WTC11 (cell line): ENCODE measurements around the gene ACTL7A. TPM values are rescaled to one million over a fixed set of nuclear protein-coding genes. Genes with fewer than 3 reads are reported as not detected.

Source experiments
- ATAC-seq: fragments of 200-7000 bp; cut with Tn5 transposase; 2 replicates; pipeline ENCODE4 v1.10.0; 2021; ENCODE audit warnings: mild to moderate bottlenecking, moderate library complexity
- CTCF ChIA-PET: fragments of 300-600 bp; sonication (Branson Sonifier 250); formaldehyde crosslinking; loops from one replicate; lab custom pipeline; 2021; ENCODE audit warnings: antibody characterized with exemption; lab: Charles Lee
- POLR2A ChIA-PET: fragments of 350-600 bp; sonication (Branson Sonifier 250); formaldehyde crosslinking; loops from one replicate; lab custom pipeline; 2021; ENCODE audit warnings: antibody characterized with exemption; lab: Charles Lee
- DNase-seq: peaks from one replicate; pipeline ENCODE4 v3.0.0; 2021; ENCODE audit warnings: low spot score
- H3K27ac Mint-ChIP-seq: 2 replicates; pipeline ENCODE4 v1.8.0; 2021; ENCODE audit warnings: mixed read lengths
- H3K27me3 Mint-ChIP-seq: 2 replicates; pipeline ENCODE4 v1.8.0; 2021; ENCODE audit warnings: low read depth, mild to moderate bottlenecking, moderate library complexity, mixed read lengths
- H3K36me3 Mint-ChIP-seq: 2 replicates; pipeline ENCODE4 v1.8.0; 2021; ENCODE audit warnings: mixed read lengths
- H3K4me1 Mint-ChIP-seq: 2 replicates; pipeline ENCODE4 v1.8.0; 2022; ENCODE audit warnings: mixed read lengths
- H3K4me3 Mint-ChIP-seq: 2 replicates; pipeline ENCODE4 v1.8.0; 2021; ENCODE audit warnings: mild to moderate bottlenecking, moderate library complexity, mixed read lengths
- H3K9me3 Mint-ChIP-seq: 2 replicates; pipeline ENCODE4 v1.8.0; 2021; ENCODE audit warnings: mixed read lengths
- ATF6 ChIP-seq: sonication (generic); formaldehyde crosslinking; IDR thresholded peaks from 2 replicates; pipeline ENCODE4 v1.8.1; 2023; ENCODE audit warnings: mild to moderate bottlenecking, missing genetic modification reagents
- CREB1 ChIP-seq: sonication (generic); formaldehyde crosslinking; IDR thresholded peaks from 2 replicates; pipeline ENCODE4 v1.8.0; 2023; ENCODE audit warnings: mild to moderate bottlenecking, missing genetic modification reagents
- FOXJ3 ChIP-seq: sonication (generic); formaldehyde crosslinking; IDR thresholded peaks from 2 replicates; pipeline ENCODE4 v1.9.0; 2021; ENCODE audit warnings: missing genetic modification reagents, mild to moderate bottlenecking, borderline replicate concordance
- FOXP1 ChIP-seq: sonication (generic); formaldehyde crosslinking; IDR thresholded peaks from 2 replicates; pipeline ENCODE4 v1.8.0; 2022; ENCODE audit warnings: missing genetic modification reagents, mild to moderate bottlenecking, moderate library complexity, borderline replicate concordance
- ZBTB21 ChIP-seq: sonication (generic); formaldehyde crosslinking; IDR thresholded peaks from 2 replicates; pipeline ENCODE4 v1.8.1; 2023; ENCODE audit warnings: mild to moderate bottlenecking, missing genetic modification reagents, borderline replicate concordance
- ZNF263 ChIP-seq: sonication (generic); formaldehyde crosslinking; IDR thresholded peaks from 2 replicates; pipeline ENCODE4 v1.8.1; 2022; ENCODE audit warnings: low read depth, mild to moderate bottlenecking, moderate library complexity, missing genetic modification reagents
- total RNA-seq: library from RNA; stranded (reverse); gene quantifications from 3 replicates; pipeline ENCODE4 v1.2.3, GENCODE V29; 2021
- TF ChIP-seq, protein P1 (sequence below): sonication (generic); formaldehyde crosslinking; IDR thresholded peaks from 2 replicates; pipeline ENCODE4 v1.8.0; 2022; ENCODE audit warnings: missing genetic modification reagents
- TF ChIP-seq, protein P2 (sequence below): fragments of 250-450 bp; sonication (Bioruptor Pico); IDR thresholded peaks from 2 replicates; pipeline ENCODE4 v1.8.0; 2021; ENCODE audit warnings: mild to moderate bottlenecking
- TF ChIP-seq, protein P3 (sequence below): sonication (generic); formaldehyde crosslinking; IDR thresholded peaks from 2 replicates; pipeline ENCODE4 v1.8.1; 2023; ENCODE audit warnings: mild to moderate bottlenecking, missing genetic modification reagents

ACTL7A gene
- total RNA-seq, 1 experiment from 2014 or later: not detected

DNA sequence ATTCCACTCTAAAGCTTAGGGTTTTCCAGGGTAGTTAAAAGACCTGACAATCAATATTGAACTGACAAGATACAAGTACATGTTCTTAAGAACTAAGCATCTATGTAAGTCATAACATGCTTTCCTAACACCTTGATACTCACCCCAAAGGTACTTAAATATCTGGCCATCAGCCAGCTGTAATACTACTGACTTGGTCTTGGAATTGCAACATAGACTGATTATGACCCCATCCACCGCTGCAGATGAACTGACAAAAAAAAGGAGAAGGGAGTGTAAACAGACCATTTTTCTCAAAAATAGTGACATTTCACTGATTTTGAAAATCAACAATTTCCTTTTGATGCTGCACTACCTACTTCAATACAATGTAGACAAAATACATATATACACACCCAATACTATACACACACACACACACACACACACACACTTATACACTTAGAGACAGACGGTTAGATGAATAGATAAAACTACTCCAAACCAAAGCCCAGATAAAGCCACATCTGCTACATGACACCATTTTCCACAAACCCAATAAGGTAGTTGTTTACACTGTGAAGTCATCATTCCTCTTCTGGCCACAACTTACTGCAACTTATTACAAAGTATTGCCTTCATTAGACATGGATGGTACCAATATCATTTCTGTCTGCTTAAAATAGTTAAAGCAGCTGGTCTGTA lies 41.5 kb downstream of the ACTL7A start:
- ATAC-seq: no peak
- no peak for DNase-seq
- no peak overlapping the region for H3K4me3 Mint-ChIP-seq
- no peaks in the 10 kb centered on the region for H3K4me1 Mint-ChIP-seq
- H3K27me3 Mint-ChIP-seq: no peaks in the 10 kb centered on the region
- CTCF ChIA-PET: no interaction called here
- no peak for TF ChIP-seq ATF6 (CRISPR knock-in tag)
- TF ChIP-seq, protein P1, sequence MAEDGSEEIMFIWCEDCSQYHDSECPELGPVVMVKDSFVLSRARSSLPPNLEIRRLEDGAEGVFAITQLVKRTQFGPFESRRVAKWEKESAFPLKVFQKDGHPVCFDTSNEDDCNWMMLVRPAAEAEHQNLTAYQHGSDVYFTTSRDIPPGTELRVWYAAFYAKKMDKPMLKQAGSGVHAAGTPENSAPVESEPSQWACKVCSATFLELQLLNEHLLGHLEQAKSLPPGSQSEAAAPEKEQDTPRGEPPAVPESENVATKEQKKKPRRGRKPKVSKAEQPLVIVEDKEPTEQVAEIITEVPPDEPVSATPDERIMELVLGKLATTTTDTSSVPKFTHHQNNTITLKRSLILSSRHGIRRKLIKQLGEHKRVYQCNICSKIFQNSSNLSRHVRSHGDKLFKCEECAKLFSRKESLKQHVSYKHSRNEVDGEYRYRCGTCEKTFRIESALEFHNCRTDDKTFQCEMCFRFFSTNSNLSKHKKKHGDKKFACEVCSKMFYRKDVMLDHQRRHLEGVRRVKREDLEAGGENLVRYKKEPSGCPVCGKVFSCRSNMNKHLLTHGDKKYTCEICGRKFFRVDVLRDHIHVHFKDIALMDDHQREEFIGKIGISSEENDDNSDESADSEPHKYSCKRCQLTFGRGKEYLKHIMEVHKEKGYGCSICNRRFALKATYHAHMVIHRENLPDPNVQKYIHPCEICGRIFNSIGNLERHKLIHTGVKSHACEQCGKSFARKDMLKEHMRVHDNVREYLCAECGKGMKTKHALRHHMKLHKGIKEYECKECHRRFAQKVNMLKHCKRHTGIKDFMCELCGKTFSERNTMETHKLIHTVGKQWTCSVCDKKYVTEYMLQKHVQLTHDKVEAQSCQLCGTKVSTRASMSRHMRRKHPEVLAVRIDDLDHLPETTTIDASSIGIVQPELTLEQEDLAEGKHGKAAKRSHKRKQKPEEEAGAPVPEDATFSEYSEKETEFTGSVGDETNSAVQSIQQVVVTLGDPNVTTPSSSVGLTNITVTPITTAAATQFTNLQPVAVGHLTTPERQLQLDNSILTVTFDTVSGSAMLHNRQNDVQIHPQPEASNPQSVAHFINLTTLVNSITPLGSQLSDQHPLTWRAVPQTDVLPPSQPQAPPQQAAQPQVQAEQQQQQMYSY: no peak
- no peak overlapping the region for H3K27ac Mint-ChIP-seq
- H3K9me3 Mint-ChIP-seq: no peaks in the 10 kb centered on the region
- POLR2A ChIA-PET: no interaction called here
- peaks cover 59% of the 10 kb centered on the region for H3K36me3 Mint-ChIP-seq

GRCh38 chr9:108904161-108904560 lies 42.1 kb downstream of the ACTL7A start:
- CTCF ChIA-PET: no interaction called here
- POLR2A ChIA-PET: no interaction called here
- no peak overlapping the region for H3K27ac Mint-ChIP-seq
- H3K36me3 Mint-ChIP-seq: peaks cover 53% of the 10 kb centered on the region
- no peaks in the 10 kb centered on the region for H3K9me3 Mint-ChIP-seq
- no peaks in the 10 kb centered on the region for H3K27me3 Mint-ChIP-seq
- DNase-seq (no peak), ATAC-seq (no peak)
- no peaks in the 10 kb centered on the region for H3K4me1 Mint-ChIP-seq
- H3K4me3 Mint-ChIP-seq: no peak overlapping the region
- no peak for TF ChIP-seq ZBTB21 (CRISPR knock-in tag)
- TF ChIP-seq, protein P1: no peak
- TF ChIP-seq FOXP1 (CRISPR knock-in tag): no peak
- TF ChIP-seq, protein P2, sequence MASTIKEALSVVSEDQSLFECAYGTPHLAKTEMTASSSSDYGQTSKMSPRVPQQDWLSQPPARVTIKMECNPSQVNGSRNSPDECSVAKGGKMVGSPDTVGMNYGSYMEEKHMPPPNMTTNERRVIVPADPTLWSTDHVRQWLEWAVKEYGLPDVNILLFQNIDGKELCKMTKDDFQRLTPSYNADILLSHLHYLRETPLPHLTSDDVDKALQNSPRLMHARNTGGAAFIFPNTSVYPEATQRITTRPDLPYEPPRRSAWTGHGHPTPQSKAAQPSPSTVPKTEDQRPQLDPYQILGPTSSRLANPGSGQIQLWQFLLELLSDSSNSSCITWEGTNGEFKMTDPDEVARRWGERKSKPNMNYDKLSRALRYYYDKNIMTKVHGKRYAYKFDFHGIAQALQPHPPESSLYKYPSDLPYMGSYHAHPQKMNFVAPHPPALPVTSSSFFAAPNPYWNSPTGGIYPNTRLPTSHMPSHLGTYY: no peak
- TF ChIP-seq FOXJ3 (CRISPR knock-in tag): no peak
- no peak for TF ChIP-seq ZNF263 (CRISPR knock-in tag)
- TF ChIP-seq, protein P3, sequence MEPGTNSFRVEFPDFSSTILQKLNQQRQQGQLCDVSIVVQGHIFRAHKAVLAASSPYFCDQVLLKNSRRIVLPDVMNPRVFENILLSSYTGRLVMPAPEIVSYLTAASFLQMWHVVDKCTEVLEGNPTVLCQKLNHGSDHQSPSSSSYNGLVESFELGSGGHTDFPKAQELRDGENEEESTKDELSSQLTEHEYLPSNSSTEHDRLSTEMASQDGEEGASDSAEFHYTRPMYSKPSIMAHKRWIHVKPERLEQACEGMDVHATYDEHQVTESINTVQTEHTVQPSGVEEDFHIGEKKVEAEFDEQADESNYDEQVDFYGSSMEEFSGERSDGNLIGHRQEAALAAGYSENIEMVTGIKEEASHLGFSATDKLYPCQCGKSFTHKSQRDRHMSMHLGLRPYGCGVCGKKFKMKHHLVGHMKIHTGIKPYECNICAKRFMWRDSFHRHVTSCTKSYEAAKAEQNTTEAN (CRISPR knock-in tag): no peak
- no peak for TF ChIP-seq CREB1 (CRISPR knock-in tag)
